ENCODE results near the gene MANEAL. TPM values are rescaled to one million over a fixed set of nuclear protein-coding genes. Genes with fewer than 3 reads are reported as not detected.
"Not testable (repeated sequence)": the region's sequence is repeated elsewhere in the genome, so short reads cannot be mapped to it uniquely, and the experiment has no call there.

The MANEAL gene
- total RNA-seq, 1 experiment from 2014 or later, result 22.7 TPM

DNA sequence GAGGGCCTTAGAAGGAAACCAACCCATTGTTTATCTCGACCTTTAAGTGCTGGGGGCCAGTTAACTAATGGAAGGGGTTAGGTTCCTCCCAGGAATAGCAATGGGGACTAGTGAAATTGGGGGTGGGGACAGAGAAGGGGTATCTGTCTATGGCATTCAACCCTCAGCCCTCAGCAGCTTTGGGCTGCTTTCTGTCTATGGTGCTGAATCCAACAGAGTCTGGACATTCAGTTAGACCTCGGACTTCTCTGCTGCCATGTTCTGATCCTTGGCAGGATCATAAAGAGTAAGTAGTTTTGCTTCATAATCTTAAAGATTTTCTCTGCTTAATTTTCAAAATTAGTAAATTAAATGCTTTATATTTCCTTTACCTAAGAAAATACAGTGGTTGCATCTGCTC, 26.2 kb upstream of the MANEAL start:
- Histone ChIP-seq H2BK12ac (ENCODE audit: insufficient read length, low read depth, low read length) (no peak overlapping the region), H3K27me3 (ENCODE audit: insufficient read depth, low read length) (peaks cover 25% of the 10 kb centered on the region)

GRCh38 chr1:37771440-37771839, 22.2 kb upstream of the MANEAL start:
- H3K36me3 Mint-ChIP-seq (ENCODE audit: insufficient read depth in 1 of 3, low read depth in 3 of 3); H3K27ac ChIP-seq (ENCODE audit: insufficient read length, low read depth, low read length); H3K23ac ChIP-seq (ENCODE audit: insufficient read length, low read depth, low read length); H3K56ac ChIP-seq (ENCODE audit: insufficient read length, low read depth, low read length); H2BK15ac ChIP-seq (ENCODE audit: low read depth, low read length); DNase-seq; H3K79me2 ChIP-seq (ENCODE audit: insufficient read depth, low read length); H2BK20ac ChIP-seq (ENCODE audit: low read depth, low read length, poor library complexity, severe bottlenecking); H3T11ph ChIP-seq (ENCODE audit: low read length); H3K4ac ChIP-seq (ENCODE audit: low read depth, low read length); H2BK5ac ChIP-seq (ENCODE audit: insufficient read length, low read length); H4K20me1 ChIP-seq (ENCODE audit: control insufficient read depth, insufficient read depth, insufficient read length); H3K14ac ChIP-seq (ENCODE audit: insufficient read depth, low read length); H3K9ac ChIP-seq (ENCODE audit: extremely low read depth, insufficient read length, low read length); H3K18ac ChIP-seq (ENCODE audit: insufficient read length, low read depth, low read length); H4K8ac ChIP-seq (replicated peaks; ENCODE audit: insufficient read length, low read depth, low read length); H4K5ac ChIP-seq (ENCODE audit: insufficient read length, low read depth, low read length); H3K4me2 ChIP-seq (ENCODE audit: insufficient read depth, insufficient read length, low read length); H3K79me1 ChIP-seq (ENCODE audit: insufficient read depth, low read depth, low read length, poor library complexity, severe bottlenecking); H2BK120ac ChIP-seq (ENCODE audit: low read depth, low read length, poor library complexity, severe bottlenecking); H2AK5ac ChIP-seq (ENCODE audit: insufficient read length, low read length); H3K27ac Mint-ChIP-seq; H3K4me1 Mint-ChIP-seq; H3K9me3 ChIP-seq (ENCODE audit: control insufficient read depth, low read depth, low read length); H3K4me3 Mint-ChIP-seq; H4K91ac ChIP-seq (ENCODE audit: insufficient read length, low read depth, low read length); H3K27me3 ChIP-seq (ENCODE audit: insufficient read depth, low read length); H3K4me1 ChIP-seq (ENCODE audit: insufficient read depth, low read length); H3K23me2 ChIP-seq (ENCODE audit: insufficient read length, low read depth, low read length, poor library complexity, severe bottlenecking); H2AFZ ChIP-seq (ENCODE audit: low read length); H2BK12ac ChIP-seq (ENCODE audit: insufficient read length, low read depth, low read length): not testable (repeated sequence)
- peaks cover 19% of the 10 kb centered on the region for H3K27me3 Mint-ChIP-seq (ENCODE audit: low read depth)
- peaks cover 8 to 11% of the 10 kb centered on the region in 2 experiments; a peak in 4 of 5 replicates for H3K9me3 Mint-ChIP-seq

More for the DNA sequence above, 26.2 kb upstream of the MANEAL start:
- H3K9me3 ChIP-seq (ENCODE audit: control insufficient read depth, low read depth, low read length), result no peaks in the 10 kb centered on the region
- H3K18ac ChIP-seq (ENCODE audit: insufficient read length, low read depth, low read length), result no peak overlapping the region
- H3T11ph ChIP-seq (ENCODE audit: low read length), result no peak overlapping the region
- H4K8ac ChIP-seq (replicated peaks; ENCODE audit: insufficient read length, low read depth, low read length), result no peak overlapping the region
- H2AFZ ChIP-seq (ENCODE audit: low read length), result no peak overlapping the region
- no peak overlapping the region for H2BK120ac ChIP-seq (ENCODE audit: low read depth, low read length, poor library complexity, severe bottlenecking)
- peaks cover 4% of the 10 kb centered on the region; the same call in 1 of the 2 replicates for H3K4me1 ChIP-seq (ENCODE audit: insufficient read depth, low read length)
- no peak overlapping the region for H4K91ac ChIP-seq (ENCODE audit: insufficient read length, low read depth, low read length)
- no peak overlapping the region for H3K27ac ChIP-seq (ENCODE audit: insufficient read length, low read depth, low read length)
- TF ChIP-seq, protein P1, sequence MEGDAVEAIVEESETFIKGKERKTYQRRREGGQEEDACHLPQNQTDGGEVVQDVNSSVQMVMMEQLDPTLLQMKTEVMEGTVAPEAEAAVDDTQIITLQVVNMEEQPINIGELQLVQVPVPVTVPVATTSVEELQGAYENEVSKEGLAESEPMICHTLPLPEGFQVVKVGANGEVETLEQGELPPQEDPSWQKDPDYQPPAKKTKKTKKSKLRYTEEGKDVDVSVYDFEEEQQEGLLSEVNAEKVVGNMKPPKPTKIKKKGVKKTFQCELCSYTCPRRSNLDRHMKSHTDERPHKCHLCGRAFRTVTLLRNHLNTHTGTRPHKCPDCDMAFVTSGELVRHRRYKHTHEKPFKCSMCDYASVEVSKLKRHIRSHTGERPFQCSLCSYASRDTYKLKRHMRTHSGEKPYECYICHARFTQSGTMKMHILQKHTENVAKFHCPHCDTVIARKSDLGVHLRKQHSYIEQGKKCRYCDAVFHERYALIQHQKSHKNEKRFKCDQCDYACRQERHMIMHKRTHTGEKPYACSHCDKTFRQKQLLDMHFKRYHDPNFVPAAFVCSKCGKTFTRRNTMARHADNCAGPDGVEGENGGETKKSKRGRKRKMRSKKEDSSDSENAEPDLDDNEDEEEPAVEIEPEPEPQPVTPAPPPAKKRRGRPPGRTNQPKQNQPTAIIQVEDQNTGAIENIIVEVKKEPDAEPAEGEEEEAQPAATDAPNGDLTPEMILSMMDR (conservative IDR thresholded peaks at IDR 0.05), result no peak
- H3K36me3 Mint-ChIP-seq (ENCODE audit: insufficient read depth in 1 of 3, low read depth in 3 of 3), result no peaks in the 10 kb centered on the region
- no peak overlapping the region for H3K56ac ChIP-seq (ENCODE audit: insufficient read length, low read depth, low read length)
- no peak for DNase-seq
- no peaks in the 10 kb centered on the region for H3K79me1 ChIP-seq (ENCODE audit: insufficient read depth, low read depth, low read length, poor library complexity, severe bottlenecking)
- no peak overlapping the region for H3K14ac ChIP-seq (ENCODE audit: insufficient read depth, low read length)
- peaks cover 26 to 30% of the 10 kb centered on the region in 2 experiments for H3K4me1 Mint-ChIP-seq
- no peak overlapping the region for H2BK20ac ChIP-seq (ENCODE audit: low read depth, low read length, poor library complexity, severe bottlenecking)
- H4K5ac ChIP-seq (ENCODE audit: insufficient read length, low read depth, low read length), result no peak overlapping the region
- H4K20me1 ChIP-seq (ENCODE audit: control insufficient read depth, insufficient read depth, insufficient read length), result no peaks in the 10 kb centered on the region
- no peak overlapping the region for H3K4me3 Mint-ChIP-seq
- no peak overlapping the region for H2BK5ac ChIP-seq (ENCODE audit: insufficient read length, low read length)
- no peak overlapping the region for H3K27ac Mint-ChIP-seq
- peaks cover 19% of the 10 kb centered on the region for H3K23me2 ChIP-seq (ENCODE audit: insufficient read length, low read depth, low read length, poor library complexity, severe bottlenecking)
- H3K23ac ChIP-seq (ENCODE audit: insufficient read length, low read depth, low read length), result no peak overlapping the region
- H3K9ac ChIP-seq (ENCODE audit: extremely low read depth, insufficient read length, low read length), result no peak overlapping the region
- no peak overlapping the region for H3K4me2 ChIP-seq (ENCODE audit: insufficient read depth, insufficient read length, low read length)
- H3K27me3 Mint-ChIP-seq (ENCODE audit: low read depth), result peaks cover 4% of the 10 kb centered on the region
- no peak overlapping the region for H3K4ac ChIP-seq (ENCODE audit: low read depth, low read length)
- H3K9me3 Mint-ChIP-seq, result no peaks in the 10 kb centered on the region; a peak in 2 of 5 replicates
- no peak overlapping the region for H2BK15ac ChIP-seq (ENCODE audit: low read depth, low read length)
- H3K79me2 ChIP-seq (ENCODE audit: insufficient read depth, low read length), result no peaks in the 10 kb centered on the region
- no peak overlapping the region for H2AK5ac ChIP-seq (ENCODE audit: insufficient read length, low read length)
- WGBS (ENCODE audit: extremely low coverage, insufficient read length, low lambda C conversion rate), result no CpG with 5 or more reads among the region's 2 CpGs
